CD4-positive, alpha-beta T cell treated with Interferon gamma for 1 hour (primary cell): ENCODE measurements around the gene KYNU.
"Not testable (repeated sequence)": the region's sequence is repeated elsewhere in the genome, so short reads cannot be mapped to it uniquely, and the experiment has no call there.

Experiments
- DNase-seq: peaks from one replicate; pipeline ENCODE4 v3.0.0-alpha.2; 2020

The KYNU gene

DNA sequence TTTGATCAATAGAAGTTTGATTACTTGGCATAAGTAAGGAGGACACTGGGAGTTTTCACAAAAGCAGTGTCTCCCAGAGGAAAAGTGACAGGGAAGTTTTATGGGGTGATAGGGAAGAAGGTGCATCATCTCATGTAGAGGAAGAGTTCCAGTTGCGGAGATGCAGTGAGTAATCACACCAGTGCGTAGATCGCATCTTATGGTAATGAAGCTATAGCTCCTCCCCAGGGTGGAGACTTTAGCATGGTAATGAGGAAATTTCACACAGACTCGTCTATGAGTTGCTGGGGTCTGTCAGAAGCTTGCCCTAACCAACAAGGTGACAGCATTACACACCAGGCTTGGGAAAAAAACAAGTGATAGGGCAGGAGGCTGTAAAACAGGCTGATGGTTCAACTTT lies 49.0 kb downstream of the KYNU start:
- no peak for DNase-seq

DNA sequence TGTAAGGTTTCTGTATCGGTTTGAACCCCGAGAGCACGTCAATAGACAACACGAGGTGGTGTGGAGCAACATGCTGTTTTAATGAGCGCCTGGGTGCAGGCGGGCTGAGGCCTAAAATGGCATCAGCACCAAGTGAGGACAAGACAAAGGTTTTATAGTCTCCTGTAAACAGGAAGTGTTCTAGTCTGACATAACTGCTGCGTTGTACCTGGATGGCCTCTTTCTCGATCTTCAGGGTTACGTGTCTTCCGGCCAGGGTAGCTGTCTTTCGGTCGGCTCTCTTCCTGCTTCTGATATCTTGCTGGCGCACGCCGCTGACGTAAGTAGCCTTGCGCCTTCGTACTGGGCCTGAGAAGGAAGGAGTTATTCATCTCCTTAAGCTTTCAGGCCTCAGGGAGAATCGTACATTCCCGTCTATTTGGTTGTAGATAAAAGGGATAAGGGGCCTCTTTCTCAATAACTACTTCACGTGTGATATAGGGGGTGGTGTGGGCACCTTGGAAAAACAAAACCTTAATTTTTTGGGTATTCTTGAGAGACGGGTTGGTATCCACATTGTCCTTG lies 53.5 kb downstream of the KYNU start:
- no peak for DNase-seq

DNA sequence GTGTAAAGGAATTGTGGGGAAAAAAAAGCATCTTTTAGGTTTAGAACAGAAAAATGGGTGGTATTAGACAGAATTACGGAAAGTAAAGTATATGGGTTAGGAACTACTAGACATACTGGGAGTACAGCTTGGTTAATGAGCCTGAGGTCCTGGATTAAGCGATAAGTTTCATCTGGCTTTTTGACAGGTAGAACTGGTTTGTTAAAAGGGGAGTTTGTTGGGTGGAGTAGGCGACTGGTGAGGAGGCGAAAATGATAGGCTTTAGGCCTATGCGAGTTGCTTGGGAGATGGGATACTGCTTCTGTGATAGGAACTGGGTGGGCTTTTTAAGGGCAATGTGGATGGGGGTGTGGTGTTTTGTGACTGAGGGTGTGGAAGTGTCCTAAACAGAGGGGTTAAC lies 56.5 kb downstream of the KYNU start:
- DNase-seq: no peak

DNA sequence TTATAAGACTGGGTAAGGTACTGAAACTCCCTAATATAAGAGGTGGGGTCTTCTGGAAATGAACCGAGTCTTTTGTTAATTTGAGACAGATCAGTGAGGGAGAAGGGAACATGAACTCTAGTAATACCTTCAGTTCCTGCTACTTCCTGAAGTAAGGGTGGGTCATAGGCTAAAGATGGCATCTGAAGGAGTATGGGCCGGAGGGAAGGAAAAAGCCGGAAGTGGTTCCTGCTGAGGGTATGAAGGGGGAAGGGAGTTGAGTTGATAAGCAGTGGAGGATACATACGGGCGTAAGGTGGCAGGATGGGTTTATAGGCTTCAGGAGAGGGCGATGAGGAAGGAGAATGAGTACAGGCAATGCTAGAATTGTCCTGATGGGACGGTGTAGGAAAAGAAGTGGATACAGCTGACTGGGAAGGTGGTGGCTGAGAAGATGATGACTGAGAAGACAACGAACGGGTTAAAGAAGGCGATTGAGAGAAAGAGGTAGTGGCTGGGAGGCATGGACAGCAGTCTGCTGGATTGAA lies 58.2 kb downstream of the KYNU start:
- no peak for DNase-seq

DNA sequence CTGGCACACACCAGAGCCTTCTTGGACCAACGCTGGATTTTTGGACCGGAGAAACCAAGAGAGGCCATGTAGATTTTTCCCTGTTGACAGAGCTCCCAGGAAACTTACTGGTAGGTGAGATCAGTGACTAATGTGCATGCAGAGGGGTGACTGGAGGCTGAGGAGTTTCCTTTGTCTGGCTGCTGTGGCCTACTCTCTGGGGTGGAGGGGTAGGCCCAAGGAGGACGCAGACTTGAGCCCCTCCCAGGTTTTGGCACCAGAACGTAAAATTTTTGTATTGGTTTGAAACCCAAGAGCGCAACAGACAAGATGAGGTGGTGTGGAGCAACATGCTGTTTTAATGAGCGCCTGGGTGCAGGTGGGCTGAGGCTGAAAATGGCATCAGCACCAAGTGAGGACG lies 59.2 kb downstream of the KYNU start:
- DNase-seq: no peak

DNA sequence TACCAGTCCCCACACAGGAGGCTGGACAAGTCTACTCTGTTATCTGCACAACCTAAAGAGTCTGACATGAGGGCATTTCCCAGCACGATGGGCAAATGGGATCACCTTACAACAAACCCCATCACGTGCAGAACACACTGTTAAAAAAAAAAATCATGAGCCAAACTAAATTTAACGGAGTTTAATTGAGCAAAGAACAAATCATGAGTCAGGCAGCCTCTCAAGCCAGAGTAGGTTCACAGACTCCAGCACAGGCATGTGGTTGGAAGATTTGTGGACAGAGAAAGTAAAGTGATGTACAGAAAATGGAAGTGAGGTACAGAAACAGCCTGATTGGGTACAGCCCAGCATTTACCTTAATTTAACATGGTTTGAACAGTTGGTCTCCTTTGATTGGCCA lies 59.9 kb downstream of the KYNU start:
- DNase-seq: no peak

DNA sequence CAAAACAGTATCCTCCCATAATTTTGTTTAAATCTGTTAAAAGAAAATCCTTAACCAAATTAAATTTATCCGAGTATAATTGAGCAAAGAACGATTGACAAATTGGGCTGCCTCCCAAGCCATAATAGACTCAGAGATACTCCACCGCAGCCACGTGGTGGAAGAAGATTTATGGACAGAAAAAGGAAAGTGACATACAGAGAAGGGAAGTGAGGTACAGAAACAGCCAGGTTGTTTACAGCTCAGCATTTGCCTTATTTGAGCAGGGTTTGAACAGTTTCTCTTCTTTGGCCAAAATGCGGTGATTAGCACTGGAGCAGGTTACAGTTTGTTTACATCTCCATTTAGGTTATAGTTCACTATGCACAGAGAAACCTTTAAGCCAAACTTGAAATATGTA lies 60.8 kb downstream of the KYNU start:
- no peak for DNase-seq

DNA sequence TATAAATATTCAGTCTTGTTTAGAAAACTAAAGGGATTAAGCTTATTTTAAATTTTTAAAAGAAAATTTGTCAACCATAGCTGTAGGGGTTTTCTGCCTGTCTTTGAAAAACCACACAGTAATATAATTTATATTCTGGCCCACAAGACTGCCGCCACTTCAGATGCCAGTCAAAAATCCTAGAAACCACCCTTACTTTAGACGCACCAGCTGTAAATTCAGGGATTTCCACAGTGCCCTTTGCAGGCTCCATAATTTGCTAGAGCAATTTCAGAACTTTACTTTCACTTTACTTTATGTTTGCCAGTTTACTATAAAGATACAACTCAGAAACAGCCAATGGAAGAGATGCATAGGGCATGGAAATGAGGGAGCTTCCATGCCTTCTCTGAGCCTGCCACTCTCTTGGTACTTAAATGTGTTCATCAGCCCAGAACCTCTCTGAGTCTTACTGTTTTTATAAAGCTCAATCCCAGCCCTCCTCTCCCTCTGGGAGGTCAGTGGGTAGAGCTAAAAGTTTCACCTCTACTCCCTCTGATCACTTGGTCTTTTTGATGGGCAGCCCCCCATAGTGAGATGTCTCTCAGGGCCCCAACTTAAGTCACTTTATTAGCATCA lies 63.3 kb downstream of the KYNU start:
- no peak for DNase-seq

DNA sequence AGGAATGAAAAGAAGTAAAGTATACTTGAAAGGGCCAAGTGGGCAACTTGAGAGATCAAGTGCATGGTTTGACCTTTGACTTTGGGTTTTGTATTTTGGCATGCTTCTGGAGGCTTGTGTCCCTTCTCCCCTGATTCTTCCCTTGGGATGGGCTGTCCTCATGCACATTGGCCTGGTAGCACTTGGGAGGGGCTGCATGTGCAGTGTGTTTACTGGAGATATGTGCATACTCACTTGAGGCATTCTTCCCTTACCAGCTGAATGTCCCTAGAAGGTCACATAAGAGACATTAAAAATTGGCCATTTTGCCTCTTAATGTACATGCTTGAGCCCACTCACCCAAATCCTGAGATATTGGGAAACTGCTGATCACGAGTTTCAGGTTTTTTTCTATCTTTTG lies 65.2 kb downstream of the KYNU start:
- DNase-seq: no peak

DNA sequence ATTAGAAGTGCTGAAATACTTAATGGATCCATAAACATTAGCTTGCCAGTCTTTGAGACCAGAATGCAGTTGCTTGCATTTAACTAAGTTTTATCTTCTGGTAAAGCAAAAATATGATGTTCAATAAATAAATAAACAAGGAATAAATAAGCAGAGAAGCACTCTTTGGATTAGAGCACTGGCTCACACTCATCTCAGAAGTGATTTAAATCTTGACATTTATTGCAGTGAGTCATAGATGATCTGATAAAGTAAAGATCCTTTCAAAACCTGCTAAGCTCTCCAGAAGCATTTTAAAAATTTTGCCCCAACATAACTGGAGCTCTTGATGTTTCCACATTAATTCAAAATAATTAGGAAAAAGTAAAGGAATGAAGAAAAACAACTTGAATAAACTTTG lies 66.8 kb downstream of the KYNU start:
- no peak for DNase-seq

DNA sequence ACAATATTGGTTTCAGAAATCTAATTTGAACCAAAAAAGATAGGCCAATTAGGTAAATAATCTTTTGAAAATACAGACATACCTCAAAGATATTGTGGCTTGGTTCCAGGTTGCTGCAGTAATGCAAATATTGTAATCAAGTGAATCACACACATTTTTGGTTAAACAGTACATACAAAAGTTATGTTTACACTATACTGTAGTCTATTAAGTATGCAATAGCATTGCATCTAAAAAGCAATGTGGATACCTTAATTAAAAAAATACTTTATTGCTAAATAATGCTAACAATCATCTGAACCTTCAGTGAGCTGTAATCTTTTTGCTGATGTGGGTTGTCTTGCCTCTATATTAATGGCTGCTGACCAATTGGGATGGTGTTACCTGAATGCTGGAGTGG lies 67.3 kb downstream of the KYNU start:
- no peak for DNase-seq

DNA sequence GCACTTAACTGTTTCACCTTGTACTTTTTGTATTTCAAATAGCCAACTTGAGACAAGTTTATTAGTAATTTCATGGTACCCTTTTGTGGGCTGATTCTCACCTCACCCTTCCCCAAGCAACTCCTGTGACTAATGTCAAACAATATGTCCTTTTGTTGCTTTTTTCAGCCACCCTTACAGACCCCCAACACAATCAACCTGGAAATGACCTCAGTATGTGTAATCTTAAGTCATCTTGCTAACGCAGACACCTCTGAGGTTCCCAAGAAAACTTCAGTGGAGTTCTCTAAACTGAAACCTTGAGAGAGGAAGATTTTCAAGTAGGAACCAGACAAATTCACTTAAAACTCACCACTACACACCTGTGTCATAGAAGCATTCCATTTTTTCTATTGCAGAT lies 69.5 kb downstream of the KYNU start:
- DNase-seq: no peak

DNA sequence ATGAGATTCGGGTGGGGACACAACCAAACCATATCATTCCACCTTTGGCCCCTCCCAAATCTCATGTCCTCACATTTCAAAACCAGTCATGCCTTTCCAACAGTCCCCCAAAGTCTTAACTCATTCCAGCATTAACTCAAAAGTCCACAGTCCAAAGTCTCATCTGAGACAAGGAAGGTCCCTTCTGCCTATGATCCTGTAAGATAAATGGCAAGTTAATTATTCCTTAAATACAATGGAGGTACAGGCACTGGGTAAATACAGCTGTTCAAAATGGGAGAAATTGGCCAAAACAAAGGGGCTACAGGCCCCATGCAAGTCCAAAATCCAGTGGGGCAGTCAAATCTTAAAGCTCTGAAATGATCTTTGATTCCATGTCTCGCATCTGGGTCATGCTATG lies 71.3 kb downstream of the KYNU start:
- not testable (repeated sequence) for DNase-seq

DNA sequence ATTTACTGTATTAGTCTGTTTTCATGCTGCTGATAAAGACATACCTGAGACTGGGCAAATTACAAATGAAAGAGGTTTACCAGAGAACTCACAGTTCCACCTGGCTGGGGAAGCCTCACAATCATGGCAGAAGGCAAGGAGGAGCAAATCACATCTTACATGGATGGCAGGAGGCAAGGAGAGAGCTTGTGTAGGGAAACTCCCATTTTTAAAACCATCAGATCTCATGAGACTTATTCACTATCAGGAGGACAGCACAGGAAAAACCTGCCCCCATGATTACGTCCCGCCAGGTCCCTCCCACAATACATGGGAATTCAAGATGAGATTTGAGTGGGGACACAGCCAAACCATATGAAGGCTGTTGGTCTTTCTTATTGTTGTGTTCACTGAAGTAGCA lies 72.9 kb downstream of the KYNU start:
- DNase-seq: not testable (repeated sequence)

DNA sequence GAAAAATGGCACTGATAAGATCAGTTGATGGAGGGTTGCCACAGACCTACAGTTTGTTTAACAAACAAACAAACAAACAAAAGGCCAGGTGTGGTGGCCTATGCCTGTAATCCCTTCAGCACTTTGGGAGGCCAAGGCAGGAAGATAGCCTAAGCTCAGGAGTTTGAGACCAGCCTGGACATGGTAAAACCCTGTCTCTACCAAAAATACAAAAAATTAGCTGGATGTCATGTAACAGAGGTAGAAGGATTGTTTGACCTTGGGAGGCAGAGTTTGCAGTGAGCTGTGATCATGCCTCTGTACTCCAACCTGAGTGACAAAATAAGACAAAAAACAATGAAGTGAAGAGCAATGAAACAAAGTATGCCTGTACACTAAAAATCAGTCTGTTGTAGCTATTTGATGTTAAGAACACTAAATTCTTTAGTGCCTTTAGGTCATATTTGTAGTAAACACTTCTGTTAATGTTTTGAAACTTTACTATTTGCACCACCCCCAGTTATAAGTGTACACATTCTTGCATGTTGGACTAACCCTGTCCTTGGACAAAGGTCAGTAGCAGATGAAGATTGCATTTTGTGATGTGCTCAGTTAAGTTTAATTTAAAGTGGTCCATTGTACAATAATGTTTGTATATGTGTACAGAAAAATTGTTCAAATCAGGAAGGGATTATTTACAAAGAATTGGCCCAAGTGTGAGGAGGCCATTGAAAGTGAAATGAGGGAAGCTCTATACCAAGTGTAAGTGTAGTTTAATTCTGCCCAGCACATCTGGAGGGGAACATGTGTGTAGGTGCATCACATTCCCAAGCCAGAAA lies 73.9 kb downstream of the KYNU start:
- DNase-seq: no peak

DNA sequence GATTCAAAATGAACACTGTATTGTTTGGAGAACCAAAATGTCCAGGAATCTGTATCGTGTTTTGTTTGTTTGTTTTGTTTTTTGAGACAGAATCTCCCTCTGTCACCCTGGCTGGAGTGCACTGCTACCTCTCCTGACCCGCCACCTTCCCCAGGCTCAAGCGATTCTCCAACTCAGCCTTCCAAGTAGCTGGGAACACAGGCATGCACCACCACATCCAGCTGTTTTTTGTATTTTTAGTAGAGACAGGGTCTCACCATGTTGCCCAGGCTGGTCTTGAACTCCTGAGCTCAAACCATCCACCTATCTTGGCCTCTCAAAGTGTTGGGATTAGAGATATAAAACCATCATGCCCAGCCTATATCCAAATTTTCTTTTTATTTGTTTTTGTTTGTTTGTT lies 74.6 kb downstream of the KYNU start:
- no peak for DNase-seq

DNA sequence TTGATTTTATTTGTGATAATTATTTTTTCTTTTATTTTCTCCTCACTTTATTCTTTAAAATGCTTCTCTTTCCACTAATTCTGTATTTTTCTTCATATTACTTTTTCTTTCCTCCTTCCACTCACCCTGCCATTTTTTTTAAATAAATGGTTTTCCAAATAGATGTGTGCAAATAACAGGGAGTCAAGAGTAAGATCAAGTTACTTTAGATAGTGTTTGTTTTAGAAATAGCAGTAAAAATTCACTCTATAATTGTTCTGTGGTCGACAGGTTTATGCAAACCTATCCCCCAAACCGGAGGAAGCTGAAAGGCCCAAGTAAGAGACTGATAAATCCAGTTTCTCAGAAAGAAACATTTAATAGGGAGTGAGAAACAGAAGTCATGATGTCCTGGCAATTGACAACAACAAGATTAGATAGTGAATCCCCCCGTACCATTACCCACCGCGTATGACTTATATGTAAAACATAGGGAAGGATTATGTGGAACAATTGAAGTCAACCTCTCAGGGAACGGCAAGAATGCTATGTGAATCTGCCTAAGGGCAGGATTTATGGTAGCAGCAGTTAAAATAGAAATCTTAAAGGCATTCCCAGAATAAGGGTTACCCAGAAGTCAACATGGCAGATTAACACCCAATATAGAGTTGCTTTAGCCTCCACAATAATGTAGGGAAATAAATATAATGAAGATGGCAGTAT lies 75.5 kb downstream of the KYNU start:
- DNase-seq: no peak

DNA sequence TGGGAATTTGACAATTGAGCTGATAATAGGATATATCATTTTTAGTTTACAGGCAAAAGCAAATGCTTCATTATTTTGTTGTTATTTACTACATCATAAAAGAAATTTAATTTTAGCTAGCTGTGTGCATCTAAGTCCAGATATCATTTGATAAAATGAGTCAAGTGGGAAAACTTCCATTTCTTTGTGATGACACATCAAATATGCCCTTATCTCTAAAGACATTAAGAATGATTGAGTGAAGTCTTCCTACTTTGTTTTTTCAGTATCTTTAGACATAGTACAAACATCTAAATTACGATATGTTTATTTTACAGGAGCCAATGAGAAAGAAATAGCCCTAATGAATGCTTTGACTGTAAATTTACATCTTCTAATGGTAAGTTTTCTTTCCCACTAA lies 77.0 kb downstream of the KYNU start:
- DNase-seq: no peak

DNA sequence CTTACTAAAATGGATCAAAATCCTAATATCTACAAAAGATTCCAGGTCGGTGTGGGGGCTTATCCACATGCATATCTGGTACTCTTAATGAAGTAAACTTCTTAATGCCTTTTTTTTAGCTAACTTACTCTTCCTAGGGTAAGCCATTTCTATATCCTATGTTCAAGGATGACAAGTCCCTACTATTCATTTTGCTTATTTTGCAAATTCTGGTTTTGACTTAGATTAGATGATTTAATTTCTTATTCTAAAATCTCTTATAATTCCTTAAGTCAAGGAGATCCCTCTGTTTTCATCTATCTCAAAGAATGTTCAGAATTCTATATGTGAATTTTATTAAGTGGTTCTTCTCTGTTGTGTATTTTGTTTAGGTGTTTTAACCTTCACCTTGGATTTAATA lies 79.7 kb downstream of the KYNU start:
- no peak for DNase-seq

DNA sequence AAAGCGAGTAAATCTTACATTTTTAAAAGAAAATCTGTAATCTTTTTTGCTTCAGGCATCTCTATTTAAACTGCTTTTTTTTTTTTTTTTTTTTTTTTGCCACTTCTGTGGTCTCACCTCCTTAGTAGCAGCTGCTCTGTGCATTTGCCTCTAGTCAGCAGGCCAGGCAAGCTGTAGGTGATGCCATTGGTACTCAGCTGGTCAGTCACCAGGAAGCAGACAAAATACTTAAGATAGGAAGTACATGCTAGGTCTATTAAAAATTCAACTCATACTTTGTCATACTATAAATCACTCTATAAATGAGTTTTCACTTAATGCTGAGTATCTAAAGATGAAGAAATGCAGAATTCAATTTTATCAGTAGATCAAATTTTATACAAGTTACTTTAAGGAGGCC lies 83.7 kb downstream of the KYNU start:
- no peak for DNase-seq

DNA sequence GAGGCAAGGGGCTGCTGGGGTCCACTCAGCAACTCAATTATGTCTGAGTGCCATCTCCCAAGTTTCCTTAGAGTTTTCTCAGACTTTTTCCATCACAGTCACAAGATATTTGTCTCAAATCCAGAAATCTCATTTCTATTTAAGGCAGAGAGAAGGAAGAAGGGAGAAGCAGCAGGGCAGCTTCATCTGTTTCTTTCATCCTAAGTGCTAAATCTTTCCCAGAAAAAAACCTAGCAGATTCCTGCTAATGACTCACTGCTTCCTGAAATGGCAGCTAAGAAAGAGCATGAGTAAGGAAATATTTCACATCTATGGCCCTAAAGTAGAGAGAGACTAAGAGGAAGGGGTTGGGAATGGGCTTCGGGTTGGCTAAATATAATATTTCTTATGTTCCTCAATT lies 88.0 kb downstream of the KYNU start:
- no peak for DNase-seq

DNA sequence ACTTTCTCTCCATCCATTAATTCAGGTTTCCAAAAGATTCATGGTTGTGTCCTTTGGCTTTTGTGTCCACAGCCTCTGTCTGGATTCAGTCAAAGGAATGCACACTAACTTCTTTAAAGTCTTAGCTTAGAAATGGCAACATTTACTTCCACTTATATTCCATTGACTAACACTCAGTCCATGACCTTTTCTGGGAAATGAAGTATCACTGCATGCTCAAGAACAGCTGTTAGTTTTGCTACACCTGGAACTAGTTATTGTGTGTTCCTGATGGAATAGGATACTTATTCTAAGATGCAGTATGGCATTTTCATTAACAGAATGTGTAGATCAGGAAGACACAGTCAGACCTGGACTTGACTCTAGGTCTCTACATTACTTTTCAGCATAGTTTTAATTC lies 88.8 kb downstream of the KYNU start:
- no peak for DNase-seq

DNA sequence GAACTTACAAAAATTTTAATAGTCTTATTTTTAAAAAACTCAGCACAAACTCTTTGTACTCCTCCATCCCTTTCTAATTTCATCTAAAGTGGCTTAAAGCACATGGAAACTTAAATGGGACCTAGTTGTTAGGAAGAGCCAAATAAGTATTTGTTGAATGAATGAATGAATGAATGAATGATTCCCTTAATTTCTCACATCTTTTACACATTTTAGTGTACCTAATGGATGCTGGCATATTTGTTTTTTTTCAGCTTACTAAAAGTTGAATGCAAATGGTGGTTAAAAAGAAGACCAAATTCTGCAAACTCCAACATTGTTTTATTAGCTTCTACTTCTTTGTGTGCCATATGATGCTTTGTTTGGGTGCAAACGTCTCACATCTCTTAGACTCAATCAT lies 89.6 kb downstream of the KYNU start:
- no peak for DNase-seq
